GM21423 (cell line): ENCODE results near the gene VPS25.

Source experiments
- ATAC-seq: cut with Tn5 transposase; IDR thresholded peaks from one replicate; pipeline ENCODE4 v1.9.1; 2021; ENCODE audit warnings: mild to moderate bottlenecking, moderate library complexity; ENCODE audit not compliant: unreplicated experiment

Gene VPS25

DNA sequence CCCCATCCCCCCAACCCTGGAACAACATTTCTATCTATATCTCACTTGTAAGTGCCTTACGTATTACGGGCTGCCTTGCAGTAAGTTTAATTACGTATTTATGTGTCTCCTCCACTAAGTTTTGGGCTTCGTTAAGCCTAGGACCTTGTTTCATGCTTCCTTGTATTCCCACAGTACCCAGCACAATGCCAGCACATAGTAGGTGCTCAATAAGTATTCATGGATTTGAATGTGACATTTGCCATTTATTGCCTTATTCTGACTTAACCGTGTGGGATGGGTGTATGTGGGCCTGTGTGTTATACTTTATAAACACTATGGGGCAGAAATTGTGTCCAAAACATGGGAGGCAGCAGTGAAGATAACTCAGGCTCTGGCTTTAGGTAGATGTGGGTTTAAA lies 19.3 kb downstream of the VPS25 start:
- ATAC-seq = no peak

DNA sequence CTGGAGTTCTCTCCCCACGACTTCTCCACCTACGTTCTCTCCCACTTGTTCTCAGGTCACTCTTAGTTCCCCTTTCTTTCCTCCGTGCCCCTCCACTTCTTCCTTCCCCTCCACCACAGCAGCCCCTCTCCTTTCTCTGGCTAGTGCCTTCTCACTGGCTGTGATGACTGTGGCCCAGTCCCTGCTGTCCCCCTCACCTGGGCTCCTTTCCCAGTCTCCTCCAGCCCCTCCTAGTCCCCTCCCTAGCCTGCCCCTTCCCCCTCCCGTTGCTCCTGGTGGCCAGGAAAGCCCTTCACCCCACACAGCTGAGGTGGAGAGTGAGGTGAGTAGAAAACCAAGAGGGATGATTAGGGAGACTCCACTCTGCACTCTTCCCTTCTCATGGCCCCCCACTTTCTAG lies 21.8 kb downstream of the VPS25 start:
- ATAC-seq = no peak

DNA sequence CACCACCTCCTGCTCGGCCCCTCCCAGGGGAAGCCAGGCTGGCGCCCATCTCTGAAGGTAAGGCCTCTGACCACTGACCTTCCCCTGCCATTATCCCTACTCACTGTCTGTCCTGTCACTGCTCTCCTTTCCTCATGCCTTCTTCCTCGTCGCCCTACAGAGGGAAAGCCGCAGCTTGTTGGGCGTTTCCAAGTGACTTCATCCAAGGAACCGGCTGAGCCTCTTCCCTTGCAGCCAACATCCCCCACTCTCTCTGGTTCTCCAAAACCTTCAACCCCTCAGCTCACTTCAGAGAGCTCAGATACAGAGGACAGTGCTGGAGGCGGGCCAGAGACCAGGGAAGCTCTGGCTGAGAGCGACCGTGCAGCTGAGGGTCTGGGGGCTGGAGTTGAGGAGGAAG lies 22.2 kb downstream of the VPS25 start:
- ATAC-seq = no peak

DNA sequence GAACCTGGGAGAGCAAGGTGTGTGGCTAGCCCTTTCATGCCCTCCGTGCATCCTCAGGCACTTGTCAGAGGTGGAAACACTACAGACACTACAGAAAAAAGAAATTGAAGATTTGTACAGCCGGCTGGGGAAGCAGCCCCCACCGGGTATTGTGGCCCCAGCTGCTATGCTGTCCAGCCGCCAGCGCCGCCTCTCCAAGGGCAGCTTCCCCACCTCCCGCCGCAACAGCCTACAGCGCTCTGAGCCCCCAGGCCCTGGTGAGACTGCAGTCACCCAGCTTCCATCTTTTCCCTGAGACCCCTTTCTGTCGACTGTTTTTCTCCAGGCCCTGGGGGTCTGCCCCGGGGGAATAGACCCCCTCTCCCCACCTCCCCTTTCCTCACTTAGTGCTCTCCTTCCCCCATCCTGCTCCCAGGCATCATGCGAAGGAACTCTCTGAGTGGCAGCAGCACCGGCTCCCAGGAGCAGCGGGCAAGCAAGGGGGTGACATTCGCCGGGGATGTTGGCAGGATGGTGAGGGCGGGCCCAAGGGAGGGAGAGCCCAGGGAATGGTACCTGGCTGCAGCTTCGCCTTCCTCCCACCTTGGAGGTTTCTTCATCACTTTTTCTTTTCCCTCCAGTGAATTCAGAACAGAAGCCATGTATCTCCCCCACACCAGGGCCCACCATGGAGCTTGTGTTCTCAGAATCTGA lies 23.0 kb downstream of the VPS25 start:
- no peak for ATAC-seq

DNA sequence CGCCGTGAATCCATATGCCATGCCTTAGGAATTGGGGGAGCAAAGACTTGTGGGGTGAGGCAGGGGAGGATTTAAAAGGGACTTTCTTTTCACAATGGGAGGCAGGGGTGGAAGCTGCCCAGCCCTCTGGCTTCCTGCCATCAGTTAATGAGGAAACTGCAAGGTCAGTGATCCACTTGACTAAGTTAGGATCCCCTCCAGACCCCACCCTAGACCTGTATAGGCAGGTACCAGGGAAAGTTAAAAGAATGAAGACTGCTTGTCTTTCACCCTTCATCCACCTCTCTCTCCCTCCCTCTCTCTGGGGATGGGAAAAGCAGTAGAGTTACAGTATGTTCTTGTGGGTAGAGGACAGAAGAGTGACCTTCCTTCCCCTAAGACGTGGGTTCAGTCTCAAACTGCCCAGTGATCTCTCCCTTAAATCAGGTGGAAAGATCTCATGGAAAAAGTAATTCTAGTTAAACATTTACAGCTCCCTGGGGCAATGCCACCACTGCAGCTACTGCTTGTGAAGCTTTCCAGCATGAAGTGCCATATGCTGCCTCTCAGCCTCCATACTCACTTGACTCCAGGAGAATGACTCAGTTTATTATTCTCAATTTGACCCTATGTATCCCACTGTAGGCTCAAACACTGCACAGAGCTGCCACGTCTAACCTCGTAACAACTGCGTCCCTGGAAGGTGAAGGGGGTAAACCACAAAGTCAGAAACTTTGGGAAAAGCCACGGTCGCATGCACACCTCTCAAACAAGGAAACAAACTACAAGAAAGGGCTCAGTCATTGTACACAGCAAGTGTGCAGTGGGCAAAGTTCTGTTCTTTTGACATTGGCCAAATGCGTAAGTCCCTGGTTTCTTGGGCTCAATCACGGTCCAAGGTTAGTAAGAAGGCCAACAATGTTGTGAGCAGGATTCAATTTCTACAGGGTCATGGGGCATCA lies 24.1 kb downstream of the VPS25 start:
- ATAC-seq = no peak

DNA sequence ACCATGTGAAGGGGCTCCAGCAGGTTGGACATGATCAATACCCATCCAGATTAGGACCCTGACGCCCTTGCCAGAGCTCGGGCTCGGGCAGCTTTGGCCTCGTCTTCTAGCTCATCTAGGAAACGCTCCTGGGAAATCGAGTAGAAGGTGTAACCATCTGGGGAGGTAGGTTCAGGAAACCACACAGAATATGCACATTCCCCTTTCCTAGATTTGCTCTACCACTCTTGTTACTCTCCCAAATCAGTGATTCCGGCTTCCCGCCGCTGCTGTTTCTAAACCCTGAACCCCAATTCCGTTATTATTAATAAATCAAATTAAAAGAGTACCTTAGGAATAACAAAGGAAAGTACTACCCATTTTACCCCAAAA lies 24.7 kb downstream of the VPS25 start:
- ATAC-seq = no peak

DNA sequence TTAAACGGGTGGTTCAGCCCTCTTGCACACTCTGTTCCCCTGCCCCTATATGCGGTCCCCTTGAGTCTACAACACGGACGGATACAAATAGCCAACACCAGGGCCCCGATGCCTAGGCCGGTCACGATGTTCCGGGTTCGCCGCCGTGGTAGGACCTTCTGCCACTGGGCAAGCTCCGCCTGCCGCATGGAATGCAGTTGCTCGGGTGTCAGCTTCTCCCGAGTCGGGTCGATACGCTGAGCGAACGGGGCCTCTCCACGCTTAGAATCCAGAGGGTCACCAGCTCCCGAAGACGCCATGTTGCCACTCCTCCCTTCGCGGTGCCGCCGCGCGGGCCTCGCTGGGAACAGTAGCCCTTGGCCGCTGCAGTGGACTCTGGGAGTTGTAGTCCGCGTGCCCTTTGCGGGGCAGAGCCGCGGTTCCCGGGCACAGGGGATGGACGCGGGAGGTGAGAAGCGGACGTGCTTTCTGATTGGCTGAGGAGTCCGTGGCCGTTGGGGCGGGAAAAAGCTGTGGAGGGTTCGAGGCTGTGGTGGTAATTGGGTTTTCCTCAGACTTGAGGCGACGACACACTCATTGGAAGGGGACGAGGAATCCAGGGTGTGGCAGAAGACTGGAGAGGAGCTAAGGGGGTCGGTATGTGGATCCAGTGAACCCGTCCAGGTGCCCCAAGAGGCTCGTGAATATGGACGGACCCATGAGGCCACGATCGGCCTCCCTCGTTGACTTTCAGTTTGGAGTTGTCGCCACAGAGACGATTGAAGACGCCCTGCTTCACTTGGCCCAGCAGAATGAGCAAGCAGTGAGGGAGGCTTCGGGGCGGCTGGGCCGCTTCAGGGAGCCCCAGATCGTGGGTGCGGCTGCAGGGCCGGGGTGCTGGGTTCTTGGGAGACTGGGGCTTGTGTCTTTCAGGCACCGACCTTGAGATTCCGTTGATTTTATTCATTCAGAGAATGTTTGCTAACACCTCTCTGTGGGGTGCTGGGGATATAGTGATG lies 25.4 kb downstream of the VPS25 start, which contains the start of the genes CNTD1 and COA3:
TSS of gene CNTD1 (plus strand) at position 479 of the 998 bp plus-strand sequence. CDS start at position 686, 207 bp downstream.
TSS of gene COA3 (minus strand) at position 322 of the 998 bp plus-strand sequence. CDS start at position 299, 23 bp downstream.
- ATAC-seq = no peak

DNA sequence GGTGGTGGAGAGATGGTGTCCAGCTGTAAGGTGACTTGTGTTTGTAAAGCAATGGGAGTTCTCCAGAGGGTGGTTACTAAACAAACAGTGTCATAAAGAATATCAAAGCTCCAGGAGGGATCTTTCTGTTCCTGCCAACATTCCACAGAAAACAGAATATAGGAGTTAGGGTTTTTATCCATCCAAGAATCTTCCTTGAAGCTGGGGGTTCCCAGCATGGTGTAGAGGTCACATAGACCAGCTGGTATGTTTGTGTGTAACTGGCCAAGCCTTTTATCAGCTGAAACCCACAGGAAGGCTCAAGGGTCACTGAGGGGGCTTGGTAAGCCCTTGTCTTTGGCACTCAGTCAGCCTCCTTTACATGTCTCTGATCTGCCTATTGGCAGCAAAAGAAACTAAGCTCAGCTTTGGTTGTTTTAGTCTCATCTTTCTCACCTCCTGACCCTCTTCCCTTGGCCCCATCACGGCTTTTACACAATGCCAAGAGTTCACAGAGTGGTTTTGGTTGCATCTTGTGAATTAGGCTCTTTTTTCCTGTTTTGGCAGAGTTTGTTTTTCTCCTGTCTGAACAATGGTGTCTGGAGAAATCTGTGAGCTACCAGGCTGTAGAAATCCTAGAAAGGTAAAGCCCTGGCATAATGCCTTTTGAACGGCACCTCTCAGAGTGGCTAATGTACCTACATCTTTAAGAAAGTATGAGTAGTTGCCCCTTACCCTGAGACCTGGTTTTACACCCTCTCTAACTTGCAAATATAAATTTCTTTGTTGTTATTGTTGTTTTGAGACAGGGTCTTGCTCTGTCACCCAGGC lies 30.0 kb downstream of the VPS25 start:
- ATAC-seq = no peak

DNA sequence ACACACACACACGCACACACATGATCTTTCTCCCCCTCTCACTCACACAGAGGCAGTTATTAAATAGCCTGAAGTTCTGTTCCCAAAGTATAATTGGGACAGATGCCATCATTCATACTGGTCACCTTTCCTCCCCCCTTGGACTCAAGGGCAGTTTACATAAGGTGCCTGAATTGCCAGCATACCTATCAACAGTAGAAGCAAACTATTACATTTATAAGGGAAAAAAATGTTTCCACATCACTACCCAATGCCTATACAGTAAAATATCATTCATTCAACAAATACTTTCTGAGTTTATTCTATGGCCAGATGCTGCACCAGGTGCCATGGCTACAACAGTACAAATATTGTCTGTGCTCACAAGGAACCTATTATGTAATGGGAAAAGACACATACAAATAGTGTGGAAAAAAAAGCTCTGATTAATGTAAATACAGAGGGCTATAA lies 31.7 kb downstream of the VPS25 start:
- no peak for ATAC-seq

DNA sequence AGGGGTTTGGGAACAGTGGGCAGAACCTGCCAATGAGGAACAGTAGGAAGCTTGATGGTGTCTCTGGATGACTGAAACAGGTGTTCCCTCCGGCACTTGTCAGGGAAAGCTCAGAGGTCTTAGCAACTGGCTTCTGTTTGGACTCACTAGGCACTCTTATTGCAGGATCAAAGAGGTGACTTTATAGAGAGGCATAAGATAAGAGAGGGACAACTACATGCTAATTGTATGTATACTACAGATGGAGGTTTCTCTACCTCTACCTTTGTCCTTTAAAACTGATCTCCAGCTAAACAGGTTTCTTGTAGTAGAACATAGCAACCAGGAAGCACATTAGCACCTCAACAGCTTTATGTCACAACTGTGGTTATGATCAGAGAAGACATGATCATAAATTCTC lies 33.0 kb downstream of the VPS25 start:
- ATAC-seq = no peak

DNA sequence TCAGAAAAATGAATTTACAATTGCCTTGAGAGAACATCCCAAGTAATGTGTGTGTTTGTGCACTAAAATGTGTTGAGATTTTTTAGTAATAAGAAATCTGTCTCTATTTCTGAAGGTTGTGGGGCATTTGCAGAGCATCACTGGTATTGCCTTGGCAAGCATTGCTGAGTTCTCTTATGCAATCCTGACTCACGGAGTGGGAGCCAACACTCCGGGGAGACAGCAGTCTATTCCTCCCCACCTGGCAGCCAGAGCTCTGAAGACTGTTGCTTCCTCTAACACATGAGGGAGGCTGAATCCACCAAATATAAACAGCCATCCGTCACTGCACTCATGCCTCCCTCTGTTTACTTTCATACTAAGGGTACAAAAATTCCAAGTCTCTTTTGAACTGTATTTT lies 36.0 kb downstream of the VPS25 start:
- ATAC-seq = no peak

DNA sequence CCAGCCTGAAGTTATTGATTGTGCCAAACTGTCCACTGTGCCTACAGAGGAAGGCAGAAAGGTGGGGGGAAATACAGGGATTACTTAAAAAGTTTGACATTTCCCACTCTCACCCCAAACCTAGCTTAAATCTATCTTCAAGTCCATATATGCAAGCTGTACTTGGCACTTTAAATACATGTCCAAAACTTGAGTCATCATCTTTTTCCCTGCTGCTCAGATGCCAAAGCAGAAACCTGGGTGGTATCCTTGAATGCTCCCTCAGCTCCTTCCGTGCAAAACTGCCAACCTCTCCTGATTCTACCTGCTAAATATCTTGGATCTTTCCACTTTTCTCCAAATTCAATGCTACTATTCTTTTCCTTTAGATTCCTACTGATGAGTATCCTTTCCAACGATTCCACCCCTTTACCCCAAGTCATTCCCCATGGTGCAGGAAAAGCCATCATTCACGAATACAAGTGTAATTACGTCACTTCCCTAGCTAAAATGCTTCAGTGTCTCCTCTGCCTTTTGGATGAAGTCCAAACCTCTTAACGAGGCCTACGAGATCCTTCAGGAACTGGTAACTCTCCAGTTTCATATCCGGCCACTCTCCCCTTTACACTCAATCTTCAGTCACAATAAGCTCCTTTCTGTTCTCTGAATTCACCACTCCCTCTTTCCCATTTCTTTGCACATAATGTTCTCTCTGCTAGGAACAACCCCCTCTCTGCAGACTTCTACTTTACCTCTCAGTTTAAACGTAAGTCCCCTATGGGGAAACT lies 41.6 kb downstream of the VPS25 start:
- ATAC-seq = no peak

DNA sequence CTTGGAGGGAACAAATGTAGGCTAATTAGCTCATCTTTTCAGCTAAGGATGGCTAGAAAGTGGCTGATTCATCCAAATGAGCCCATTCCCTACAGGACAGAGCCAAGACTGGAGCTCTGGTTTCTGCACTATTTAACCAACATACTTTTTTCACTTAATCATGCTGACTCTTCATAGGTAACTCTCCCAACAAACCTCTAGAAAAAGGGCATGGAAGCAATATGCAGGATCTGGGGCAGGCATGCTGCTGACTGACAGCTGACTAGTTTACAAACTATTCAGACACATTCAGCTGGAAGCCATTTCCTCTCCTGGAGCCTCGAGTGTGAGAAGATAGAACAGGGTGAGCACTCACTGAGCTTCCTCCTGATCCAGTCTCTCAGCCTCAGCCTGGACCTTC lies 44.6 kb downstream of the VPS25 start:
- ATAC-seq = no peak

DNA sequence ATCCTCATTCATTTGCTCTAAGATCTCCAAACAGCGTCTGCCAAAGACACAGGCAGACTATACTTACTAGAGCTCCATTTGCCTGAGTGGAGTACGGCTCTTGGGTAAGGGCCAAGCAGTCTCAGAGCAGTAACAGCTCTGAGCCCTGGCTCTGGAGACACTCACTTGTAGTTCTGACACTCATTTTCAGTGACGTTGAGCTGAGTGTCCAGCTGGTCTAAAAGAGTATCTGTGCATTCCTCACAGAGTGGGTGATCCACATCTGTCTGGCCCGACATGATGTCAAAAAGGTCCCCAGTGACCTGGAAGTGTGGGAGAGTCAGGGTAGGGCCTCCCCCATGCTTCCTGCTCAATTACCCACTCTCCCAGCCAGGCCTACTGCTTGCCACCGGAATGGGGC lies 45.1 kb downstream of the VPS25 start:
- ATAC-seq = no peak

DNA sequence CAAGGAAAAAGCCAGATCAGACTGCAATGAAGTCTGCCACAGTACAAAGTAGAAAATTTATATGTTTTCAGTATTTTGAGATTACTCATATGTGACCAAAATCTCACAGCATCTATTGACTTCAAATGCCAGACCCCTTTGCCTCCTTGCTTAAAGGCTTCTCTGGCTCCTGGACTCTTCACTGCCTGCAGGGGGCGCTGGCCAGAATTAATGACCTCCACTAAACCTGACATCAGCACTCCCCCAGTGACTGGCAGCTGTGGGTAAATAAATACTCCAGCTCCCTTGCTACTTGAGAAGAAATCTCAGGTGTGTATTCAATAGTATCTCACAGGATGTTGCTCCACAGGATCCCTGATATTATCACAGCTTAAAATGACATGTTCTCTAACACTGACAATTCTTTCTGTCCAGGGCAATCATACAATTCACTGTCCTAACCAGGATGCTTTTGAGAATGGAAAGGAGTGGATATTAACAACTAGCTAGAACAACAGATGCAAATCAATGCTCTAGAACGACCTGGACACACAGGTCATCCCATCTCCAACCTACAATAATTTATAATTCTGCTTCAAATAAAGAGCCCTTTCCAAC lies 46.8 kb downstream of the VPS25 start:
- ATAC-seq = no peak

DNA sequence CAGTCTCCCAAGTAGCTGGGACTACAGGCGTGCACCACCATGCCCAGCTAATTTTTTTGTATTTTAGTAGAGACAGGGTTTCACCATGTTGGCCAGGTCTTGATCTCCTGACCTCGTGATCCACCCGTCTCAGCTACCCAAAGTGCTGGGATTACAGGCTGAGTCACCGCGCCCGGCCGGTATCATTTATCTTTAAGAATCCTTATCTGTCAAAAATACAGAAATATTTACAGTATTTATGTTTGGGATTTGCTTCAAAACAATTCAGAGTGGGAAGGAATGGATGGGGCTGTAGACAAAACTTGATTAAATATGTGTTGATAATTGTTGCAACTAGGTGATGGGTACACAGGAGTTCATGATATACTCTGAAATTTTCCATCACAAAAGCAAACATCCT lies 47.9 kb downstream of the VPS25 start:
- no peak for ATAC-seq

DNA sequence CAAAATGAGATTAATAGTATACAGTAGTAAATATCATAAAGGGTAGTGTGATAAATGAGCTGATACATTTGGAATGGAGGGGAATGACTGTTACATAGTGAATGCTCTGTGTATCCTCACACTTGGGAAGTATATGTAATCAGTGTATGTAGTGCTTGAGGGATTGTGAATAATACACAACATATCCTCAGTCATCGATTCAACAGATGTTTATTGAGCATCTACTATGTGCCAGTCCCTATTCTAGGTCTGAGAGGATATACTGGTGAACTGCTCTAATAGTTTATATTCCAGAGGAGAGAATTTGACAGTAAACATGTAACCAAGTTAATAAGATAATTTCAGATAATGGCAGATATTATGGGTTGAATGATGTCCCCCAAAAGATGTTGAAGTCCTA lies 54.2 kb downstream of the VPS25 start:
- no peak for ATAC-seq
